Measurements from ENCODE around the gene PRPSAP1.

Gene PRPSAP1

DNA sequence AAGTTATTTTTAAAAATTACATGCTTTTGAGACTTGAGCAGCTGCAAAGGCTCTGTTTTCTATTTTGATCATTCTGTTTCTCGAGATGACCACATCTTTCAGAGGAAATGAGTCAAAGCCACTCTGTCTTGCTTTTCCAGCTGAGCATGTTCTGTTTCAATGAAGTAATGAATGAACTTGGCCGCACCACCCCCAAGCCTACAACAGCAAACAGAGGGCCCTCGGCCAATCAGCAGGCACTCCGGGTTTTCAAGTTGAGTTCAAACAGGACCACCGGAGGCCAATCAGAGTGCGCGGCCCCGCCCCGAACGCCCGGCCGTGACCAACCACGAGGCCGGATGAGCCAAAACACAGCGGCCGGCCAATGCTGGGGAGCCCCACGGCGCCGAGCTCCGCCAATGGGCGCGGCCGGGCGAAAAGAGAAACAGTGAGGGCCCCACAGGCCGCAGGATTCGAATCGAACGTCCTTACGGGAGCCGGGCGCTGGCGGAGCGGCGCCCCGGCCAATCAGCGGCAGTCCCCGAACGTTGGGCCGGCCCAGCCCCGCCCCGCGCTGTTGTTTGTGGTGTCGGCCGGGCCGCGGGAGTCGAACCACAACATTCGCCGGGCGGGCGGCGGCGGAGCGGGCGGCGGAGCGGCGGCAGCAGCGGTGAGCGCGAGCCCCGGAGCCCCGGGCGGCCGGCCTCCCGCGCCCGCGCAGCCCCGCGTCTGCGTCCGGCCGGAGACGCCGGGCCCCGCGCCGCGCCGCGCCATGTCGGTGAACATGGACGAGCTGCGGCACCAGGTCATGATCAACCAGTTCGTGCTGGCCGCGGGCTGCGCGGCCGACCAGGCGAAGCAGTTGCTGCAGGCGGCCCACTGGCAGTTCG lies 88.7 kb downstream of the PRPSAP1 start, which contains the start of gene UBALD2:
TSS of gene UBALD2 (plus strand) at position 594 of the 869 bp plus-strand sequence. CDS start at position 752, 158 bp downstream.
- DNase-seq (ENCODE audit: low spot score) = peak; percentile 99

GRCh38 chr17:76264425-76264754 lies 89.3 kb downstream of the PRPSAP1 start:
- DNase-seq (ENCODE audit: low spot score) = no peak

GRCh38 chr17:76263896-76264295 lies 89.8 kb downstream of the PRPSAP1 start:
- no peak for DNase-seq (ENCODE audit: low spot score)

DNA sequence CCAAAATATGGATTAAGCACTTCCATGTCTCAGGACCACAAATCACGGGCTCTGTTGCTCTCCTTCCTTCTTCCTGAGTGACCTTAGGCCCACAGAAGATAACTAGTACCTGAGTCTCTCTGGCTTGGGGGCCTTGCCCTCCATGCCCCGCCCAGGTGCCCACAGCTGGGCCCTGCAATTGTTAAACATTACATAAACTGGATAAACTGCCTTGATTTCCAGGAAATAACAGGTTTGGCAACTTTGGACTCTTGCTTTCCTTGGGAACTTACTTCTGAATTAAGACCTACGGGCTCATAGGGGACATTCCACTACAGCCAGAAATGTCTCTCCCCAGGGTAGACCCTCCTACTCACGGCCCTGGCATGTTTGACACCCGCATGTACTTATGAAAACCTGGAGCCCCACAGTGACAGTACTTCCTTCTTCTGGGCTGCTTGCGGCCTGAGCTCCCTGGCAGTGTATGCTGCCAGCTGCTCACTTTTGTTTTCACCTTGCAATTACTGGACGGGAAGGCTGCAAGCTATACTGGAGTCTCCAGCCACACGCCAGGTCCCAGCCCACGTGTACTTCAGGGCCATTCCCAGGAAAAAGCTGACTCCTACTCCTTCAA lies 90.9 kb downstream of the PRPSAP1 start:
- no peak for DNase-seq (ENCODE audit: low spot score)

DNA sequence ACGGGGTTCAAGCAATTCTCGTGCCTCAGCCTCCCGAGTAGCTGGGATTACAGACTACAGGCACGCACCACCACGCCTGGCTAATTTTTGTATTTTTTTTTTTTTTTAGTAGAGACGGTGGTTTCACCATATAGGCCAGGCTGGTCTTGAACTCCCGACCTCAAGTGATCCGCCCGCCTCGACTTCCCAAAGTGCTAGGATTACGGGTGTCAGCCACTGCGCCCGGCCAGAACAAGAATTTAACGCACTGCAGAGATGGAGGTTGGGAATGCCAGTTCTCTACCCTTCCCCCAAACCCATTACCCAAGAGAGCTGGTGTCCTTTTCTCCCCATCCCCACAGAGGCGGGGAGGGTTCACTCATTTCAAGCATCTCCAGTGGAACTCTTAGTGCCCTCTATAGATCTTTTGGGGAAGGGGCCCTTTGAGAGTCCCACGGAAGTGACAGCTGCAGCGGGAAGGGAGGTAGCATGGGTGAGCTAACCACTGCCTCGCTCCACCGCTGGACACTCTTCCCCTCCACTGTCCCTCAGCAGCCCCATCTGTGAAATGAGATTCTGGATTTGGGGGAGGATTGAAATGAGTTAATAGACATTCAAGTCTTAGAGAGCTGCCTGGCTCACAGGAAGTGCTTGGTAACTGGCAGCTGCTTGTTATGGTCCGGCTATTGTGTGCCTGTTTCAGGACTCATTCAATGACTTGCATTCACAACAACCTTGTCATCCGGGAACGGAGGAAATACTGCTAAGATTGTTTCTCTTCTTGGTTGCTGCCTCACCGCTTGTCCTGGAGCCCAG lies 92.1 kb downstream of the PRPSAP1 start:
- peak; percentile 94 for DNase-seq (ENCODE audit: low spot score)

GRCh38 chr17:76260669-76261068 lies 93.0 kb downstream of the PRPSAP1 start:
- no peak for DNase-seq (ENCODE audit: low spot score)

GRCh38 chr17:76260220-76260619 lies 93.5 kb downstream of the PRPSAP1 start:
- no peak for DNase-seq (ENCODE audit: low spot score)
